Chondrocyte (in vitro differentiated cells): Measurements from ENCODE around the gene ITGA3. TPM values are rescaled to one million over a fixed set of nuclear protein-coding genes. Genes with fewer than 3 reads are reported as not detected.
A peak's percentile ranks its signal among the peaks of the same experiment; 100 is the strongest.

ENCODE experiments used
- DNase-seq: peaks from one replicate; pipeline ENCODE4 v3.0.0; 2021; ENCODE audit warnings: mixed read lengths, low spot score
- H3K27ac Mint-ChIP-seq: one replicate; pipeline ENCODE4 v1.8.0; 2021; ENCODE audit warnings: mild to moderate bottlenecking, moderate library complexity, mixed read lengths; ENCODE audit not compliant: unreplicated experiment
- H3K27me3 Mint-ChIP-seq: 2 replicates; pipeline ENCODE4 v1.8.0; 2021; ENCODE audit warnings: low read depth, mixed read lengths
- H3K36me3 Mint-ChIP-seq: 2 replicates; pipeline ENCODE4 v1.8.0; 2021; ENCODE audit warnings: low read depth, mixed read lengths
- H3K4me1 Mint-ChIP-seq: 2 replicates; pipeline ENCODE4 v1.8.0; 2021; ENCODE audit warnings: low read depth, mild to moderate bottlenecking, mixed read lengths
- H3K4me3 Mint-ChIP-seq: one replicate; pipeline ENCODE4 v1.8.0; 2021; ENCODE audit warnings: mild to moderate bottlenecking, moderate library complexity, mixed read lengths; ENCODE audit not compliant: unreplicated experiment
- H3K9me3 Mint-ChIP-seq: 2 replicates; pipeline ENCODE4 v1.8.0; 2021; ENCODE audit warnings: low read depth, mixed read lengths
- long read RNA-seq: library from polyadenylated mRNA; stranded (forward); transcript quantifications from one replicate; pipeline ENCODE4 v2.0.0, GENCODE V29; 2021
- total RNA-seq: library from RNA; stranded (reverse); gene quantifications from 3 replicates; pipeline ENCODE4 v1.2.1, GENCODE V29; 2021
- TF ChIP-seq, protein P1 (sequence below): fragments of 200-600 bp; sonication (generic); IDR thresholded peaks from 2 replicates; pipeline ENCODE4 v1.5.0; 2021; ENCODE audit warnings: antibody characterized with exemption, mild to moderate bottlenecking, moderate library complexity

Gene ITGA3
- 85.8 to 236 TPM (median 216 TPM) in 3 replicates for total RNA-seq
- long read RNA-seq, full-length matches to known transcripts: 86 of 179 reads
- long read RNA-seq, partial matches to known transcripts: 77 of 179 reads
- long read RNA-seq, other reads (novel, unspliced or antisense): 16 of 179 reads

DNA sequence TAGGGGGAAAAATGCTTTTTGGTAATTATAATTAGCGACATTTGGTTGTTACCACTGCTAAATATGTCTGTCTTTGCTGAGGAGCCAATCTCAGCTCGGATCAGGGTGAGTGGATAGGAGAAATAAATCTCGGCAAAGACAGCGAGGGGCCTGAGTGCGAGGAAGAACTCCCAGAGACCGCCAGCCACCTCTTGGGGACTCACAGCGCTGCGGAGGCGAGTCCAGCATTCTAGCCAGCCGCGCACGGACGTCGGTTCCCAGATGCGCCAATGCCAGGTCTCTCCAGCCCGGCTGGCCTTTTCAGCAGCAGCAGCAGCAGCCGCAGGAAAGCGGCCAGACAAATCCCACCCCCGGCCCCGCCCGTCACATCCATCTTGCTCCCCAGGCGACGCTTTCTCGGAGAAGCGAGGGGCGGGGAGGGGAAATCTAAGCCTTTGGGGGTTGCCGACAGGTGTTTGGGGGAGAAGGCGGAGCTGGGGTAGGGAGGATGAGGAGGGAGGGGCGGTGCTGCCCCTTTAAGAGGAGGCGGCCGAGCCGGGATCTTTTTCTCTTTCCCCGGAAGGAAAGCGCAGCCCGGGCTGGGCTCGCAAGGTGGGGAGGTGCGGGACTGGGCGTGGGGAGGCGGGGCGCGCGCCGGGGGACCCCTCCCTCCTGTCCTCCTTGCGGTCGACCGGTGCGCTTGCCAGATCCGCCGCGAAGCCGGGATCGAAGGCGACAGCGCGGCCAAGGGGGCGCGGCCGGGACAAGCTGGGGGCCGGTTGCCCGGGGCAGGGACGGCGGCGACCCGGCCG, at the start of gene ITGA3:
TSS of gene ITGA3 (plus strand) at position 685 of the 791 bp plus-strand sequence. CDS start 330 bp downstream, outside the sequence.
- Mint-ChIP-seq H3K27me3 (no peaks in the 10 kb centered on the region), H3K4me3 (peak within 1 kb of the TSS; percentile 82), H3K27ac (peak within 1 kb of the TSS; percentile 93), H3K36me3 (peaks cover 3% of the 10 kb centered on the region), H3K4me1 (peaks cover 85% of the 10 kb centered on the region), H3K9me3 (no peaks in the 10 kb centered on the region)
- TF ChIP-seq, protein P1, sequence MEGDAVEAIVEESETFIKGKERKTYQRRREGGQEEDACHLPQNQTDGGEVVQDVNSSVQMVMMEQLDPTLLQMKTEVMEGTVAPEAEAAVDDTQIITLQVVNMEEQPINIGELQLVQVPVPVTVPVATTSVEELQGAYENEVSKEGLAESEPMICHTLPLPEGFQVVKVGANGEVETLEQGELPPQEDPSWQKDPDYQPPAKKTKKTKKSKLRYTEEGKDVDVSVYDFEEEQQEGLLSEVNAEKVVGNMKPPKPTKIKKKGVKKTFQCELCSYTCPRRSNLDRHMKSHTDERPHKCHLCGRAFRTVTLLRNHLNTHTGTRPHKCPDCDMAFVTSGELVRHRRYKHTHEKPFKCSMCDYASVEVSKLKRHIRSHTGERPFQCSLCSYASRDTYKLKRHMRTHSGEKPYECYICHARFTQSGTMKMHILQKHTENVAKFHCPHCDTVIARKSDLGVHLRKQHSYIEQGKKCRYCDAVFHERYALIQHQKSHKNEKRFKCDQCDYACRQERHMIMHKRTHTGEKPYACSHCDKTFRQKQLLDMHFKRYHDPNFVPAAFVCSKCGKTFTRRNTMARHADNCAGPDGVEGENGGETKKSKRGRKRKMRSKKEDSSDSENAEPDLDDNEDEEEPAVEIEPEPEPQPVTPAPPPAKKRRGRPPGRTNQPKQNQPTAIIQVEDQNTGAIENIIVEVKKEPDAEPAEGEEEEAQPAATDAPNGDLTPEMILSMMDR: no peak
- peak; percentile 94 for DNase-seq

DNA sequence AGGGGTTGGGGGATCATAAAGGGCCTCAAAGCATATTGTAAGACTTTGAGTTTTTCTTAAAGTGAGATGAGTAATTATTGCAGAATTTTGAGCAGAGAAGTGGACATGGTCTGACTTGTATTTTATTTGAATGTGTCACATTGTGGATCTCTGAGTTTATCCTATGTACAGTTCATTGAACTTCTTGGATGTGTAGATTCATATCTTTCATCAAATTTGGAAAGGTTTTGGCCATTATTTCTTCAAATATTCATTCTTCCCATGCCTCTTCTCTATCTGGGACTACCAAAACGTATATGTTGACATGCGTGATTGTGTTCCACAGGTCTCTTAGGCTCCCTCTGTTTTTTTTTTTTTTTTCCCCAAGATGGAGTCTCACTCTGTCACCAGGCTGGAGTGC, 46.6 kb upstream of the ITGA3 start:
- Mint-ChIP-seq H3K4me1 (no peaks in the 10 kb centered on the region), H3K27me3 (peaks cover 35% of the 10 kb centered on the region), H3K4me3 (no peak overlapping the region), H3K27ac (no peak overlapping the region), H3K9me3 (peaks cover 30% of the 10 kb centered on the region), H3K36me3 (peaks cover 5% of the 10 kb centered on the region)
- no peak for DNase-seq
- TF ChIP-seq, protein P1: no peak

- H3K27ac Mint-ChIP-seq: no peak overlapping the region
- peaks cover 20% of the 10 kb centered on the region for H3K27me3 Mint-ChIP-seq
- H3K36me3 Mint-ChIP-seq: peaks cover 9% of the 10 kb centered on the region
- TF ChIP-seq, protein P1: no peak
- H3K4me3 Mint-ChIP-seq: no peak overlapping the region
- no peak for DNase-seq
- H3K4me1 Mint-ChIP-seq: no peaks in the 10 kb centered on the region
- peaks cover 38% of the 10 kb centered on the region for H3K9me3 Mint-ChIP-seq
These were observed 42.8 kb upstream of the ITGA3 start for GRCh38 chr17:50013079-50013478.

- Mint-ChIP-seq H3K27ac (no peak overlapping the region), H3K4me1 (peaks cover 7% of the 10 kb centered on the region), H3K9me3 (peaks cover 29% of the 10 kb centered on the region), H3K36me3 (peaks cover 4% of the 10 kb centered on the region), H3K27me3 (peaks cover 8% of the 10 kb centered on the region), H3K4me3 (no peak overlapping the region)
- TF ChIP-seq, protein P1: no peak
- DNase-seq: no peak
These were observed 41.3 kb upstream of the ITGA3 start for GRCh38 chr17:50014471-50015088.

- Mint-ChIP-seq H3K4me3 (no peak overlapping the region), H3K36me3 (peaks cover 4% of the 10 kb centered on the region), H3K27ac (no peak overlapping the region), H3K4me1 (peaks cover 7% of the 10 kb centered on the region), H3K9me3 (peaks cover 29% of the 10 kb centered on the region), H3K27me3 (peaks cover 8% of the 10 kb centered on the region)
- TF ChIP-seq, protein P1: no peak
- no peak for DNase-seq
These were observed 40.8 kb upstream of the ITGA3 start for GRCh38 chr17:50015146-50015545.
